ENCODE data around the gene HSPA9.

Gene HSPA9

DNA sequence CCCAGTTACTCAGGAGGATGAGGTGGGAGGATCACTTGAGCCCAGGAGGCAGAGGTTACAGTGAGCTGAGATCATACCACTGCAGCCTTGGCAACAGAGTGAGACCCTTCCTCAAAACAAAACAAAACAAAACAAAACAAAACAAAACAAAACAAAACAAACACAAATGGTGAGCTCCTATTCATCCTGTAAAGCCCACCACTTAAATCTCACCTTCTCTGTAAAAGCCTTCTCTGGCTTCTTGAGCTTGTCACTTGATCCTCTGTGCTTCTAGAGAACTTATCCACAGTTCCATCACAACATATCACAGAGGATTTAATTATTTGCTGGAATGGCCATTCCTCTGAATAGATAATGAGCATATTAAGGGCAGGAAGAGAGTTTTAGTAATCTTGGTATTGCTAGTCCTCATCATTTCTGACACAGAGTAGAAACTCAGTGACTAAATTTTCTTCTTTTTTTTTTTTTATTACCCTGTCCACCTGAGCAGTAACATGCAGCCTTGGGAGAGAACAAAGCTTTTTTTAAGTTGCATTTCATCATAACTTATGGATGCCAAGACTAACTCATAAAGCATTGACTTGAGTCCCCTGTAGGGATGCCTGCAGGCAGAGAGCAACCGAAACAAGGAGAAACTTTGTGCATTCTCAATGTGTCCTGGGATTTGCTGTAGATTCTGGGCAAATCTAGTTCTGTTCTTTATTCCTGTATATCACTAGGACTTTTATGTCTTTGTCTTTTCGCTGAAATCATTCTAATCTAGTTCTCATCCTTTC is 13.0 kb upstream of the HSPA9 start:
- Histone ChIP-seq H3K79me2 (ENCODE audit: insufficient read depth, low read depth) (no peaks in the 10 kb centered on the region), H3K36me3 (ENCODE audit: insufficient read depth) (no peaks in the 10 kb centered on the region), H4K20me1 (ENCODE audit: insufficient read depth) (no peaks in the 10 kb centered on the region), H3K4me2 (no peak overlapping the region), H3K27ac (no peak overlapping the region), H2AFZ (ENCODE audit: low read depth) (no peak overlapping the region), H3K9ac (no peak overlapping the region), H3K4me1 (ENCODE audit: low read depth, poor library complexity, severe bottlenecking) (no peaks in the 10 kb centered on the region), H3K27me3 (ENCODE audit: insufficient read depth, low read depth) (no peaks in the 10 kb centered on the region), H3K4me3 (IDR thresholded peaks at IDR 0.05; ENCODE audit: insufficient read depth, low read depth, low read length) (no peak overlapping the region)
- TF ChIP-seq, protein P1, sequence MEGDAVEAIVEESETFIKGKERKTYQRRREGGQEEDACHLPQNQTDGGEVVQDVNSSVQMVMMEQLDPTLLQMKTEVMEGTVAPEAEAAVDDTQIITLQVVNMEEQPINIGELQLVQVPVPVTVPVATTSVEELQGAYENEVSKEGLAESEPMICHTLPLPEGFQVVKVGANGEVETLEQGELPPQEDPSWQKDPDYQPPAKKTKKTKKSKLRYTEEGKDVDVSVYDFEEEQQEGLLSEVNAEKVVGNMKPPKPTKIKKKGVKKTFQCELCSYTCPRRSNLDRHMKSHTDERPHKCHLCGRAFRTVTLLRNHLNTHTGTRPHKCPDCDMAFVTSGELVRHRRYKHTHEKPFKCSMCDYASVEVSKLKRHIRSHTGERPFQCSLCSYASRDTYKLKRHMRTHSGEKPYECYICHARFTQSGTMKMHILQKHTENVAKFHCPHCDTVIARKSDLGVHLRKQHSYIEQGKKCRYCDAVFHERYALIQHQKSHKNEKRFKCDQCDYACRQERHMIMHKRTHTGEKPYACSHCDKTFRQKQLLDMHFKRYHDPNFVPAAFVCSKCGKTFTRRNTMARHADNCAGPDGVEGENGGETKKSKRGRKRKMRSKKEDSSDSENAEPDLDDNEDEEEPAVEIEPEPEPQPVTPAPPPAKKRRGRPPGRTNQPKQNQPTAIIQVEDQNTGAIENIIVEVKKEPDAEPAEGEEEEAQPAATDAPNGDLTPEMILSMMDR (conservative IDR thresholded peaks at IDR 0.05; ENCODE audit: low read depth, low read length) = no peak

DNA sequence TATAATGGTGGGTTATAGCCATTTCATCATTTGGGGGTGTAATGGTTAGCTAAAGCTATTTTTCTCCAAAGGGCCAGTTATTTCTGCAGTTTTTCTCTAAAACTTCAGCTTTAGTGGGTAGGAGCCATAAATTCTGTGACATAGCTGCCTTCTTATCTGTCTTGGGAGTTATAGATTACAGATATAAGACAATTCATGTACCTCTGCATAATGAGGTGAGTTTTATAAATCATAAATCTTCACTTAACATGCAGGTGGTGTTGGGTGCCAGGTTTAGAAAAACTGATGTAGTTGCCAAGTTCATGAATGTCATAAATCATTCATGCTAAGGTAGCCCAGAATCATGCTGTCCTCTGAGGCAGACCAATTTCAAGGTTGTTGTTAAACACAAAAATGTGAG is 10.0 kb upstream of the HSPA9 start:
- H3K79me2 ChIP-seq (ENCODE audit: insufficient read depth, low read depth) = no peaks in the 10 kb centered on the region
- H3K4me1 ChIP-seq (ENCODE audit: low read depth, poor library complexity, severe bottlenecking) = no peaks in the 10 kb centered on the region
- H3K9ac ChIP-seq = no peak overlapping the region
- H3K27me3 ChIP-seq (ENCODE audit: insufficient read depth, low read depth) = no peaks in the 10 kb centered on the region
- no peak overlapping the region for H2AFZ ChIP-seq (ENCODE audit: low read depth)
- no peak overlapping the region for H3K27ac ChIP-seq
- TF ChIP-seq, protein P1 (conservative IDR thresholded peaks at IDR 0.05; ENCODE audit: low read depth, low read length) = no peak
- H3K36me3 ChIP-seq (ENCODE audit: insufficient read depth) = no peaks in the 10 kb centered on the region
- H4K20me1 ChIP-seq (ENCODE audit: insufficient read depth) = no peaks in the 10 kb centered on the region
- no peak overlapping the region for H3K4me2 ChIP-seq
- no peak overlapping the region for H3K4me3 ChIP-seq (IDR thresholded peaks at IDR 0.05; ENCODE audit: insufficient read depth, low read depth, low read length)

- H3K9ac ChIP-seq = no peak overlapping the region
- H3K27me3 ChIP-seq (ENCODE audit: insufficient read depth, low read depth) = no peaks in the 10 kb centered on the region
- H3K4me1 ChIP-seq (ENCODE audit: low read depth, poor library complexity, severe bottlenecking) = no peaks in the 10 kb centered on the region
- no peak overlapping the region for H3K4me2 ChIP-seq
- H3K79me2 ChIP-seq (ENCODE audit: insufficient read depth, low read depth) = no peaks in the 10 kb centered on the region
- H3K36me3 ChIP-seq (ENCODE audit: insufficient read depth) = no peaks in the 10 kb centered on the region
- no peak overlapping the region for H2AFZ ChIP-seq (ENCODE audit: low read depth)
- H4K20me1 ChIP-seq (ENCODE audit: insufficient read depth) = no peaks in the 10 kb centered on the region
- TF ChIP-seq, protein P1 (conservative IDR thresholded peaks at IDR 0.05; ENCODE audit: low read depth, low read length) = no peak
- no peak overlapping the region for H3K4me3 ChIP-seq (IDR thresholded peaks at IDR 0.05; ENCODE audit: insufficient read depth, low read depth, low read length)
- no peak overlapping the region for H3K27ac ChIP-seq
Measured at GRCh38 chr5:138583984-138584637, 8.9 kb upstream of the HSPA9 start.

- no peak overlapping the region for H2AFZ ChIP-seq (ENCODE audit: low read depth)
- H3K9ac ChIP-seq = no peak overlapping the region
- H3K4me2 ChIP-seq = no peak overlapping the region
- no peak overlapping the region for H3K4me3 ChIP-seq (IDR thresholded peaks at IDR 0.05; ENCODE audit: insufficient read depth, low read depth, low read length)
- TF ChIP-seq, protein P1 (conservative IDR thresholded peaks at IDR 0.05; ENCODE audit: low read depth, low read length) = no peak
- no peaks in the 10 kb centered on the region for H3K4me1 ChIP-seq (ENCODE audit: low read depth, poor library complexity, severe bottlenecking)
- H3K79me2 ChIP-seq (ENCODE audit: insufficient read depth, low read depth) = no peaks in the 10 kb centered on the region
- no peaks in the 10 kb centered on the region for H3K36me3 ChIP-seq (ENCODE audit: insufficient read depth)
- H4K20me1 ChIP-seq (ENCODE audit: insufficient read depth) = no peaks in the 10 kb centered on the region
- no peaks in the 10 kb centered on the region for H3K27me3 ChIP-seq (ENCODE audit: insufficient read depth, low read depth)
- H3K27ac ChIP-seq = no peak overlapping the region
Measured at GRCh38 chr5:138582959-138583358, 7.8 kb upstream of the HSPA9 start.
